GM23338 (cell line): Measurements from ENCODE around the gene CELSR1. TPM values are rescaled to one million over a fixed set of nuclear protein-coding genes. Genes with fewer than 3 reads are reported as not detected.

Experiments
- ATAC-seq: fragments of 200-7000 bp; cut with Tn5 transposase; 3 replicates; pipeline ENCODE4 v1.9.1; 2020
- DNase-seq: peaks from one replicate; pipeline ENCODE4 v3.0.0-alpha.2; 2015; ENCODE audit warnings: low spot score
- H2AFZ ChIP-seq: fragments of 200-600 bp; sonication (generic); 2 replicates; pipeline ENCODE4 v1.8.0; 2016; ENCODE audit warnings: antibody characterized with exemption, mild to moderate bottlenecking, moderate library complexity
- H3F3A ChIP-seq: fragments of 200-600 bp; sonication (generic); replicated peaks from 2 replicates; pipeline ENCODE4 v1.8.0; 2017; ENCODE audit warnings: antibody characterized with exemption, mixed run types, low read depth
- H3K27ac ChIP-seq: fragments of 200-600 bp; sonication (generic); 2 replicates; pipeline ENCODE4 v1.6.1; 2016; ENCODE audit warnings: low read depth
- H3K27me3 ChIP-seq: fragments of 200-600 bp; sonication (generic); 2 replicates; pipeline ENCODE4 v1.8.0; 2016; ENCODE audit warnings: mild to moderate bottlenecking, mixed run types, moderate library complexity; ENCODE audit not compliant: insufficient read depth
- H3K36me3 ChIP-seq: fragments of 200-600 bp; sonication (generic); 2 replicates; pipeline ENCODE4 v1.8.0; 2016; ENCODE audit warnings: mild to moderate bottlenecking; ENCODE audit not compliant: insufficient read depth
- H3K4me1 ChIP-seq: fragments of 200-600 bp; sonication (generic); 2 replicates; pipeline ENCODE4 v1.8.0; 2016; ENCODE audit warnings: mild to moderate bottlenecking, moderate library complexity; ENCODE audit not compliant: insufficient read depth
- H3K4me2 ChIP-seq: fragments of 200-600 bp; sonication (generic); 2 replicates; pipeline ENCODE4 v1.7.1; 2017; ENCODE audit warnings: mixed run types
- H3K4me3 ChIP-seq: fragments of 200-600 bp; sonication (generic); 2 replicates; pipeline ENCODE4 v1.6.1; 2016; ENCODE audit warnings: mixed run types
- H3K79me2 ChIP-seq: fragments of 200-600 bp; sonication (generic); replicated peaks from 2 replicates; pipeline ENCODE4 v1.8.0; 2017; ENCODE audit warnings: mild to moderate bottlenecking; ENCODE audit not compliant: insufficient read depth
- H3K9me2 ChIP-seq: fragments of 200-600 bp; sonication (generic); 2 replicates; pipeline ENCODE4 v1.8.0; 2017; ENCODE audit not compliant: insufficient read depth
- H4K20me1 ChIP-seq: fragments of 200-600 bp; sonication (generic); replicated peaks from 2 replicates; pipeline ENCODE4 v1.8.0; 2017; ENCODE audit warnings: mild to moderate bottlenecking; ENCODE audit not compliant: insufficient read depth
- H3K27ac Mint-ChIP-seq: 2 replicates; pipeline ENCODE4 v1.8.0; 2020; ENCODE audit warnings: inconsistent platforms, mild to moderate bottlenecking, moderate library complexity, mixed read lengths
- H3K27me3 Mint-ChIP-seq: 3 replicates; pipeline ENCODE4 v1.8.0; 2022; ENCODE audit warnings: low read depth, mild to moderate bottlenecking, moderate library complexity, mixed read lengths, inconsistent platforms; ENCODE audit not compliant: insufficient read depth, poor library complexity
- H3K36me3 Mint-ChIP-seq: 3 replicates; pipeline ENCODE4 v1.8.0; 2021; ENCODE audit warnings: low read depth, mild to moderate bottlenecking, inconsistent platforms, moderate library complexity, mixed read lengths
- H3K4me1 Mint-ChIP-seq: 3 replicates; pipeline ENCODE4 v1.8.0; 2020; ENCODE audit warnings: mild to moderate bottlenecking, inconsistent platforms, mixed read lengths
- H3K4me3 Mint-ChIP-seq: 3 replicates; pipeline ENCODE4 v1.8.0; 2021; ENCODE audit warnings: moderate library complexity, mild to moderate bottlenecking, inconsistent platforms, mixed read lengths
- H3K9me3 Mint-ChIP-seq: 3 replicates; pipeline ENCODE4 v1.8.0; 2020; ENCODE audit warnings: moderate library complexity, mild to moderate bottlenecking, inconsistent platforms, mixed read lengths
- CREB1 ChIP-seq: fragments of 250-450 bp; sonication (Bioruptor Pico); IDR thresholded peaks from 2 replicates; pipeline ENCODE4 v1.5.0; 2020; ENCODE audit warnings: low read depth, mild to moderate bottlenecking, moderate library complexity
- CTCF ChIP-seq, 2 experiments: fragments of 200-600 bp in 1 of 2; sonication (generic) in 1 of 2; conservative IDR thresholded peaks; 2 replicates each; pipeline versions ENCODE4 v1.5.1 to v1.6.1; 2016 to 2017; ENCODE audit warnings: antibody characterized with exemption in 2 of 2, low read depth in 2 of 2, mild to moderate bottlenecking in 2 of 2, moderate library complexity in 1 of 2
- EZH2phosphoT487 ChIP-seq: fragments of 200-600 bp; sonication (generic); IDR thresholded peaks from one replicate; pipeline ENCODE4 v1.8.1; 2018; ENCODE audit warnings: antibody characterized with exemption; ENCODE audit not compliant: unreplicated experiment
- JUNB ChIP-seq: IDR thresholded peaks from one replicate; pipeline ENCODE4 v1.6.1; 2016; ENCODE audit warnings: antibody characterized with exemption; ENCODE audit not compliant: unreplicated experiment
- POLR2AphosphoS5 ChIP-seq: IDR thresholded peaks from 2 replicates; pipeline ENCODE4 v1.6.1; 2016; ENCODE audit warnings: antibody characterized with exemption, low read depth
- REST ChIP-seq: IDR thresholded peaks from one replicate; pipeline ENCODE4 v1.6.1; 2018; ENCODE audit warnings: antibody characterized with exemption; ENCODE audit not compliant: unreplicated experiment
- ZNF114 ChIP-seq: fragments of 250-450 bp; sonication (Bioruptor Pico); IDR thresholded peaks from 2 replicates; pipeline ENCODE4 v1.5.0; 2020; ENCODE audit warnings: mild to moderate bottlenecking, moderate library complexity
- ZNF331 ChIP-seq: fragments of 250-450 bp; sonication (Bioruptor Pico); IDR thresholded peaks from 2 replicates; pipeline ENCODE4 v1.5.0; 2020; ENCODE audit warnings: low read depth, mild to moderate bottlenecking, moderate library complexity
- polyA plus RNA-seq: library from polyadenylated mRNA; unstranded; fragments of >200 nt; fragmentation: Nextera tagmentation; extraction: Ambion mirVana; gene quantifications from 2 replicates; pipeline ENCODE4 v1.2.1, GENCODE V29; 2016
- total RNA-seq: library from RNA; depleted of rRNA; stranded (reverse); fragments of >200 nt; shearing (Covaris generic); gene quantifications from 2 replicates; pipeline ENCODE4 v1.2.3, GENCODE V29; 2014

The CELSR1 gene
- total and polyA plus RNA-seq, 2 experiments from 2014 or later, result 4.8 to 20.4 TPM

GRCh38 chr22:46330426-46330825 is 207.0 kb downstream of the CELSR1 start:
- Histone ChIP-seq H3K27me3 (no peaks in the 10 kb centered on the region), H2AFZ (no peak overlapping the region), H3K79me2 (no peaks in the 10 kb centered on the region), H3K9me2 (no peaks in the 10 kb centered on the region), H3K36me3 (peaks cover 10% of the 10 kb centered on the region), H3K27ac (no peak overlapping the region), H3K4me2 (no peak overlapping the region), H4K20me1 (no peaks in the 10 kb centered on the region; the same call in 1 of the 2 replicates), H3K4me1 (no peaks in the 10 kb centered on the region; the same call in 1 of the 2 replicates), H3F3A (no peaks in the 10 kb centered on the region), H3K4me3 (no peak overlapping the region)
- Mint-ChIP-seq H3K27ac (no peak overlapping the region), H3K36me3 (peaks cover 40% of the 10 kb centered on the region), H3K27me3 (peaks cover 11% of the 10 kb centered on the region), H3K4me1 (peaks cover 8% of the 10 kb centered on the region; the same call in 2 of the 3 replicates), H3K4me3 (no peak overlapping the region), H3K9me3 (no peaks in the 10 kb centered on the region)
- TF ChIP-seq ZNF331, result no peak
- ATAC-seq, result no peak
- DNase-seq, result no peak

GRCh38 chr22:46329616-46330015 is 207.8 kb downstream of the CELSR1 start:
- H2AFZ ChIP-seq, result no peak overlapping the region
- ATAC-seq (no peak), DNase-seq (no peak)
- H3K4me2 ChIP-seq, result no peak overlapping the region
- no peaks in the 10 kb centered on the region for H3F3A ChIP-seq
- Mint-ChIP-seq H3K4me1 (peaks cover 5% of the 10 kb centered on the region; the same call in 1 of the 3 replicates), H3K27me3 (peaks cover 6% of the 10 kb centered on the region), H3K36me3 (peaks cover 45% of the 10 kb centered on the region), H3K9me3 (no peaks in the 10 kb centered on the region), H3K4me3 (no peak overlapping the region), H3K27ac (no peak overlapping the region)
- H3K27me3 ChIP-seq, result no peaks in the 10 kb centered on the region
- H3K9me2 ChIP-seq, result no peaks in the 10 kb centered on the region
- H3K4me1 ChIP-seq, result no peaks in the 10 kb centered on the region
- no peaks in the 10 kb centered on the region for H3K79me2 ChIP-seq
- no peak overlapping the region for H3K27ac ChIP-seq
- peaks cover 14% of the 10 kb centered on the region for H3K36me3 ChIP-seq
- no peak overlapping the region for H3K4me3 ChIP-seq
- no peaks in the 10 kb centered on the region; the same call in 1 of the 2 replicates for H4K20me1 ChIP-seq
- no peak for TF ChIP-seq CREB1 (CRISPR knock-in tag)
- TF ChIP-seq EZH2phosphoT487, result no peak
- no peak for TF ChIP-seq REST
- no peak for TF ChIP-seq JUNB
- no peak for TF ChIP-seq CTCF (conservative IDR thresholded peaks at IDR 0.05; ENCODE audit: low read depth in 2 of 2)
- no peak for TF ChIP-seq ZNF331
- TF ChIP-seq ZNF114 (CRISPR knock-in tag), result no peak
- no peak for TF ChIP-seq POLR2AphosphoS5
